Thymus (tissue), 11 donors: ENCODE data around the gene GRID1. TPM values are rescaled to one million over a fixed set of nuclear protein-coding genes. Genes with fewer than 3 reads are reported as not detected.

Experiments
- DNase-seq, 9 donors: peaks; one replicate each; pipeline ENCODE4 v3.0.0-alpha.2; 2013; ENCODE audit warnings: low spot score in 9 of 9, low read depth in 6 of 9, missing footprints in 1 of 9
- H3K27ac ChIP-seq, 2 donors: one replicate each; pipeline ENCODE4 v1.5.1; 2013; ENCODE audit warnings: control low read depth in 1 of 2, low read depth in 1 of 2, low read length in 1 of 2, mild to moderate bottlenecking in 1 of 2, moderate library complexity in 1 of 2
- H3K27me3 ChIP-seq, 2 donors: one replicate each; pipeline ENCODE4 v1.5.1; 2013; ENCODE audit warnings: low read length in 1 of 2; ENCODE audit not compliant: control insufficient read depth in 2 of 2, insufficient read depth in 1 of 2
- H3K36me3 ChIP-seq, 2 donors: one replicate each; pipeline ENCODE4 v1.5.1; 2013; ENCODE audit warnings: low read length in 1 of 2, mild to moderate bottlenecking in 1 of 2, moderate library complexity in 1 of 2; ENCODE audit not compliant: control insufficient read depth in 2 of 2, insufficient read depth in 2 of 2
- H3K4me1 ChIP-seq, 2 donors: one replicate each; pipeline ENCODE4 v1.5.1; 2013; ENCODE audit warnings: low read length in 2 of 2; ENCODE audit not compliant: control insufficient read depth in 2 of 2, insufficient read depth in 2 of 2
- H3K4me3 ChIP-seq, 2 donors: one replicate each; pipeline ENCODE4 v1.5.1; 2013; ENCODE audit warnings: low read length in 2 of 2, control low read depth in 1 of 2, mild to moderate bottlenecking in 1 of 2
- H3K9me3 ChIP-seq, 2 donors: one replicate each; pipeline ENCODE4 v1.5.1; 2013; ENCODE audit warnings: low read length in 1 of 2, mild to moderate bottlenecking in 1 of 2; ENCODE audit not compliant: control insufficient read depth in 2 of 2, insufficient read depth in 1 of 2
- WGBS: extraction: QIAGEN DNeasy Blood & Tissue Kit; methylation state at CpG from one replicate; pipeline ENCODE4 v1.1.7; 2013; 5-methylcytosine and 5-hydroxymethylcytosine counted together
- polyA plus RNA-seq: library from polyadenylated mRNA; stranded (reverse); fragments of 200-250 nt; gene quantifications from one replicate; pipeline ENCODE4 v1.2.3, GENCODE V29; 2013
- total RNA-seq: library from RNA; stranded (reverse); fragments of 120-200 nt; gene quantifications from one replicate; pipeline ENCODE4 v1.2.4, GENCODE V29; 2013
- donor health status: healthy.

Gene GRID1
- total and polyA plus RNA-seq, 2 donors = 0.33 to 0.46 TPM

GRCh38 chr10:86107131-86107530 lies 259.5 kb downstream of the GRID1 start:
- Histone ChIP-seq H3K27me3 (no peaks in the 10 kb centered on the region), H3K36me3 (no peaks in the 10 kb centered on the region), H3K27ac (no peak overlapping the region), H3K4me3 (no peak overlapping the region), H3K9me3 (no peaks in the 10 kb centered on the region), H3K4me1 (peaks cover 0 to 2% of the 10 kb centered on the region in 2 donors)
- WGBS = 95% methylated on average over 6 of the region's 6 CpGs
- DNase-seq = no peak

GRCh38 chr10:86106616-86107015 lies 260.0 kb downstream of the GRID1 start:
- Histone ChIP-seq H3K4me1 (peaks cover 0 to 2% of the 10 kb centered on the region in 2 donors), H3K4me3 (no peak overlapping the region), H3K27me3 (no peaks in the 10 kb centered on the region), H3K27ac (no peak overlapping the region), H3K36me3 (no peaks in the 10 kb centered on the region), H3K9me3 (no peaks in the 10 kb centered on the region)
- no peak for DNase-seq
- WGBS = 95% methylated on average over 8 of the region's 8 CpGs

- Histone ChIP-seq H3K36me3 (no peaks in the 10 kb centered on the region), H3K27ac (no peak overlapping the region), H3K27me3 (no peaks in the 10 kb centered on the region), H3K4me1 (peaks cover 0 to 2% of the 10 kb centered on the region in 2 donors), H3K4me3 (no peak overlapping the region), H3K9me3 (no peaks in the 10 kb centered on the region)
- 96% methylated on average over 4 of the region's 4 CpGs for WGBS
- no peak for DNase-seq
Observed at GRCh38 chr10:86105640-86106039, 261.0 kb downstream of the GRID1 start.

- no peaks in the 10 kb centered on the region for H3K27me3 ChIP-seq
- WGBS = 97% methylated on average over 4 of the region's 4 CpGs
- H3K4me1 ChIP-seq = peaks cover 0 to 2% of the 10 kb centered on the region in 2 donors
- no peak overlapping the region for H3K4me3 ChIP-seq
- no peaks in the 10 kb centered on the region for H3K36me3 ChIP-seq
- DNase-seq = no peak
- H3K27ac ChIP-seq = no peak overlapping the region
- no peaks in the 10 kb centered on the region for H3K9me3 ChIP-seq
Observed at GRCh38 chr10:86105181-86105580, 261.4 kb downstream of the GRID1 start.

- no peaks in the 10 kb centered on the region for H3K27me3 ChIP-seq
- no peak overlapping the region for H3K27ac ChIP-seq
- H3K9me3 ChIP-seq = no peaks in the 10 kb centered on the region
- no peak overlapping the region for H3K4me3 ChIP-seq
- H3K36me3 ChIP-seq = no peaks in the 10 kb centered on the region
- H3K4me1 ChIP-seq = peaks cover 0 to 2% of the 10 kb centered on the region in 2 donors
- DNase-seq = no peak
- 93% methylated on average over 7 of the region's 7 CpGs for WGBS
Observed at GRCh38 chr10:86104611-86105145, 261.9 kb downstream of the GRID1 start.

- WGBS = 43% methylated on average over 5 of the region's 5 CpGs
- no peaks in the 10 kb centered on the region for H3K27me3 ChIP-seq
- H3K4me1 ChIP-seq = peaks cover 0 to 2% of the 10 kb centered on the region in 2 donors
- H3K36me3 ChIP-seq = no peaks in the 10 kb centered on the region
- H3K4me3 ChIP-seq = no peak overlapping the region
- H3K27ac ChIP-seq = no peak overlapping the region
- no peak for DNase-seq
- no peaks in the 10 kb centered on the region for H3K9me3 ChIP-seq
Observed at GRCh38 chr10:86104156-86104555, 262.4 kb downstream of the GRID1 start.

GRCh38 chr10:86103391-86104101 lies 263.0 kb downstream of the GRID1 start:
- H3K27ac ChIP-seq = no peak overlapping the region
- H3K9me3 ChIP-seq = no peaks in the 10 kb centered on the region
- H3K36me3 ChIP-seq = no peaks in the 10 kb centered on the region
- H3K27me3 ChIP-seq = no peaks in the 10 kb centered on the region
- WGBS = 83% methylated on average over 8 of the region's 8 CpGs
- H3K4me3 ChIP-seq = no peak overlapping the region
- peaks cover 0 to 2% of the 10 kb centered on the region in 2 donors for H3K4me1 ChIP-seq
- no peak for DNase-seq

- no peaks in the 10 kb centered on the region for H3K9me3 ChIP-seq
Observed at GRCh38 chr10:86102451-86102850, 264.1 kb downstream of the GRID1 start.

GRCh38 chr10:86102031-86102430 lies 264.6 kb downstream of the GRID1 start:
- no peak for DNase-seq
- no peak overlapping the region for H3K4me3 ChIP-seq
- H3K27me3 ChIP-seq = no peaks in the 10 kb centered on the region
- H3K9me3 ChIP-seq = no peaks in the 10 kb centered on the region
- WGBS = 95% methylated on average over 2 of the region's 2 CpGs
- no peak overlapping the region for H3K27ac ChIP-seq
- no peaks in the 10 kb centered on the region for H3K36me3 ChIP-seq
- peaks cover 0 to 2% of the 10 kb centered on the region in 2 donors for H3K4me1 ChIP-seq

More at GRCh38 chr10:86102451-86102850, 264.1 kb downstream of the GRID1 start:
- no peak overlapping the region for H3K4me3 ChIP-seq
- WGBS = 95% methylated on average over 5 of the region's 5 CpGs
- no peaks in the 10 kb centered on the region for H3K27me3 ChIP-seq
- DNase-seq = no peak
- no peak overlapping the region for H3K27ac ChIP-seq
- H3K36me3 ChIP-seq = no peaks in the 10 kb centered on the region
- H3K4me1 ChIP-seq = peaks cover 0 to 2% of the 10 kb centered on the region in 2 donors
